Astrocyte of the hippocampus (primary cell): ENCODE measurements around the gene IGLL5.
A peak's percentile ranks its signal among the peaks of the same experiment; 100 is the strongest.

Experiments
- DNase-seq: peaks from one replicate; pipeline ENCODE4 v3.0.0; 2011; ENCODE audit warnings: low read depth, low spot score

IGLL5 gene

GRCh38 chr22:22938672-22939587 lies 51.3 kb downstream of the IGLL5 start:
- DNase-seq = no peak

GRCh38 chr22:22939588-22940368 lies 52.2 kb downstream of the IGLL5 start:
- DNase-seq = no peak

- DNase-seq = no peak
Measured at GRCh38 chr22:22940961-22941605, 53.5 kb downstream of the IGLL5 start.

- no peak for DNase-seq
Measured at GRCh38 chr22:22941831-22942510, 54.4 kb downstream of the IGLL5 start.

GRCh38 chr22:22942511-22943329 lies 55.1 kb downstream of the IGLL5 start:
- DNase-seq = peak; percentile 53

GRCh38 chr22:22943521-22944267 lies 56.1 kb downstream of the IGLL5 start:
- DNase-seq = no peak

GRCh38 chr22:22944268-22944985 lies 56.8 kb downstream of the IGLL5 start:
- DNase-seq = no peak

GRCh38 chr22:22945195-22945594 lies 57.6 kb downstream of the IGLL5 start:
- no peak for DNase-seq
